Measurements from ENCODE around the gene GDPGP1. TPM values are rescaled to one million over a fixed set of nuclear protein-coding genes. Genes with fewer than 3 reads are reported as not detected.

Gene GDPGP1
- total and polyA plus RNA-seq, 9 of the 15 experiments (the other 6 are each of a cell fraction or from before 2014, with no cell fraction given): 0.78 to 6.1 (median 2.8) TPM

GRCh38 chr15:90190606-90191343 is 43.2 kb upstream of the GDPGP1 start (continued):
- no peak for TF ChIP-seq ZBTB26 (CRISPR knock-in tag; IDR thresholded peaks at IDR 0.05)
- TF ChIP-seq ZNF263 (CRISPR knock-in tag; IDR thresholded peaks at IDR 0.05; ENCODE audit: borderline replicate concordance): no peak
- TF ChIP-seq FOXJ2 (tag; IDR thresholded peaks at IDR 0.05): no peak
- TF ChIP-seq HOXB6 (CRISPR knock-in tag; IDR thresholded peaks at IDR 0.05; ENCODE audit: borderline replicate concordance): no peak
- TF ChIP-seq EGR1 (conservative IDR thresholded peaks at IDR 0.05): no peak
- TF ChIP-seq MTF1 (CRISPR knock-in tag; IDR thresholded peaks at IDR 0.05; ENCODE audit: borderline replicate concordance): no peak
- TF ChIP-seq, protein P1, sequence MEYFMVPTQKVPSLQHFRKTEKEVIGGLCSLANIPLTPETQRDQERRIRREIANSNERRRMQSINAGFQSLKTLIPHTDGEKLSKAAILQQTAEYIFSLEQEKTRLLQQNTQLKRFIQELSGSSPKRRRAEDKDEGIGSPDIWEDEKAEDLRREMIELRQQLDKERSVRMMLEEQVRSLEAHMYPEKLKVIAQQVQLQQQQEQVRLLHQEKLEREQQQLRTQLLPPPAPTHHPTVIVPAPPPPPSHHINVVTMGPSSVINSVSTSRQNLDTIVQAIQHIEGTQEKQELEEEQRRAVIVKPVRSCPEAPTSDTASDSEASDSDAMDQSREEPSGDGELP (CRISPR knock-in tag; IDR thresholded peaks at IDR 0.05; ENCODE audit: borderline replicate concordance): no peak

DNA sequence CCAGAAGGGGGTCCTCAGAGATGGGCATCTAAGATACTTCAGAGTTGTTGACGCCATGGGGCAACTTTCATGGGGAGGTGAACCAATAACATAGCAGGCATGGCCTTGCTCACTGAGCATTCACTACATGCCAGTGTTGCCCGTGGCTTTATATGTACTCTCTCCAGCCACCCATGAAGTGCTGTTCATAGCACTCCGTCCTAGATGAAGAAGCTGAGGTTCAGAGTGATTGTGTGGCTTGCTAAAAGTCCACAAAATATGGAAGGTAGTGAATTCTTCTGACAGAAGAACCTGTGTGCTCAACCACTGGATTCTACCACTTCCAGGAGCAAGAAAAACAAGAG is 42.7 kb upstream of the GDPGP1 start:
- POLR2A ChIA-PET: interaction anchor here (0.5 to 3.7 kb wide), 5 partner anchors 9 to 680 kb away, joined by 3 to 24 read pairs (median 3); partner anchors contain the start of gene SEMA4B
- peak overlapping the region in 1 of 2 experiments; percentile 80; a peak in 3 of 4 replicates for H3K9ac ChIP-seq (ENCODE audit: insufficient read depth in 1 of 2, low read depth in 2 of 2, low read length in 2 of 2)
- H3K36me3 ChIP-seq (ENCODE audit: control insufficient read depth, insufficient read depth, low read length): peaks cover 41% of the 10 kb centered on the region; the same call in 2 of the 3 replicates
- H3K4me2 ChIP-seq (ENCODE audit: insufficient read depth, low read length): no peak overlapping the region
- peak overlapping the region; percentile 26; the same call in 1 of the 3 replicates for H3K27ac ChIP-seq (ENCODE audit: extremely low read depth, low read depth, low read length)
- no TSS peak for BruUV-seq (replicated peaks)
- no peak overlapping the region for H2AFZ ChIP-seq (ENCODE audit: low read depth, low read length)
- FAIRE-seq: no peak
- no peaks in the 10 kb centered on the region for H3K27me3 ChIP-seq (ENCODE audit: control insufficient read depth in 2 of 2, insufficient read depth in 2 of 2, low read length in 2 of 2)
- H3K4me1 ChIP-seq (replicated peaks in 1 of 2; ENCODE audit: control insufficient read depth in 2 of 2, insufficient read depth in 2 of 2, low read length in 2 of 2): peaks cover 37 to 45% of the 10 kb centered on the region in 2 experiments
- H3K4me3 ChIP-seq: no peak overlapping the region
- in situ Hi-C loops (cut with MboI) (no loop called here), intact Hi-C loops (cut with micrococcal nuclease) (no loop called here)
- no peak for DNase-seq (ENCODE audit: extremely low read depth in 1 of 4, low spot score in 3 of 4)
- WGBS (ENCODE audit: insufficient coverage, low coverage, missing lambda C conversion rate): 58% methylated on average over 3 of the region's 3 CpGs
- peaks cover 72% of the 10 kb centered on the region for H3K79me2 ChIP-seq (ENCODE audit: control insufficient read depth, insufficient read depth, low read length)
- no peak for ATAC-seq
- 0 out of 2 replicates have a peak, but pooled peaks cover 4% of the 10 kb centered on the region for H4K20me1 ChIP-seq (replicated peaks; ENCODE audit: control insufficient read depth, insufficient read depth, low read length)
- CTCF ChIA-PET (ENCODE audit: low intra/inter-chr PET ratio): no interaction called here
- no peaks in the 10 kb centered on the region for H3K9me1 ChIP-seq (ENCODE audit: control insufficient read depth, insufficient read depth, low read length)
- H3K9me3 ChIP-seq (replicated peaks; ENCODE audit: control insufficient read depth, insufficient read depth, low read depth, low read length): no peaks in the 10 kb centered on the region
- TF ChIP-seq, protein P2, sequence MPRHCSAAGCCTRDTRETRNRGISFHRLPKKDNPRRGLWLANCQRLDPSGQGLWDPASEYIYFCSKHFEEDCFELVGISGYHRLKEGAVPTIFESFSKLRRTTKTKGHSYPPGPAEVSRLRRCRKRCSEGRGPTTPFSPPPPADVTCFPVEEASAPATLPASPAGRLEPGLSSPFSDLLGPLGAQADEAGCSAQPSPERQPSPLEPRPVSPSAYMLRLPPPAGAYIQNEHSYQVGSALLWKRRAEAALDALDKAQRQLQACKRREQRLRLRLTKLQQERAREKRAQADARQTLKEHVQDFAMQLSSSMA (CRISPR knock-in tag; IDR thresholded peaks at IDR 0.05): no peak
- TF ChIP-seq ZNF717 (CRISPR knock-in tag; IDR thresholded peaks at IDR 0.05) (no peak), ZNF75A (CRISPR knock-in tag; IDR thresholded peaks at IDR 0.05) (no peak), BRD4 (IDR thresholded peaks at IDR 0.05) (no peak), E4F1 (CRISPR knock-in tag; IDR thresholded peaks at IDR 0.05; ENCODE audit: borderline replicate concordance) (no peak), JUND (IDR thresholded peaks at IDR 0.05; ENCODE audit: borderline replicate concordance, low read depth, low read length) (no peak), JUND (tag; IDR thresholded peaks at IDR 0.05; ENCODE audit: borderline replicate concordance, low read depth, low read length) (no peak), TARDBP (IDR thresholded peaks at IDR 0.05) (no peak)

Measured in K562 (cell line).